Mucosa of descending colon (tissue), 3 donors: Measurements from ENCODE around the gene TNFSF9. TPM values are rescaled to one million over a fixed set of nuclear protein-coding genes. Genes with fewer than 3 reads are reported as not detected.
"Not testable (repeated sequence)": the region's sequence is repeated elsewhere in the genome, so short reads cannot be mapped to it uniquely, and the experiment has no call there.

Experiments used
- ATAC-seq: fragments of 200-7000 bp; cut with Tn5 transposase; one replicate; pipeline ENCODE4 v1.9.1; 2020; ENCODE audit warnings: mild to moderate bottlenecking, moderate library complexity
- DNase-seq, 3 donors: peaks; one replicate each; pipeline ENCODE4 v3.0.0-alpha.2; 2020
- H3K36me3 ChIP-seq: fragments of 200-600 bp; one replicate; pipeline ENCODE4 v1.8.0; 2021; ENCODE audit warnings: low read depth, mild to moderate bottlenecking
- H3K4me1 ChIP-seq: fragments of 200-600 bp; one replicate; pipeline ENCODE4 v1.8.0; 2021; ENCODE audit warnings: low read depth, mild to moderate bottlenecking
- H3K4me3 ChIP-seq: fragments of 200-600 bp; one replicate; pipeline ENCODE4 v1.8.0; 2021; ENCODE audit warnings: mild to moderate bottlenecking
- H3K9me3 ChIP-seq: fragments of 200-600 bp; one replicate; pipeline ENCODE4 v1.8.0; 2021; ENCODE audit warnings: mild to moderate bottlenecking
- intact Hi-C, 2 donors: fragments of 100-400 bp; cut with DNase I in 1 of 2; cut with micrococcal nuclease in 1 of 2; formaldehyde crosslinking; loops; one replicate each; pipeline versions ENCODE4 v1.11.0 to v1.11.1; 2022; cut with DNase I, micrococcal nuclease
- total RNA-seq, 3 donors: library from RNA; stranded (reverse); fragmentation: NEBNext Ultra II Directional in 2 of 3; extraction: Animal tissue kit (Norgen Biotek cat#: 25700) in 2 of 3; gene quantifications; one replicate each; pipeline versions ENCODE4 v1.2.1 to v1.2.4, GENCODE V29; 2021 to 2023
- TF ChIP-seq, protein P1 (sequence below): fragments of 200-600 bp; IDR thresholded peaks from one replicate; pipeline ENCODE4 v1.8.0; 2022; ENCODE audit warnings: antibody characterized with exemption, mild to moderate bottlenecking
- donor health status: DM: no; HTN: no; CAD: no; lungs with moderate emphysema.
- donor health status: DM: no; HTN: no; CAD: no.
- donor health status: DM: no; HTN: yes; CAD: no.

TNFSF9 gene
- total RNA-seq, 3 donors from 2014 or later, result 0.58 to 1.2 (median 1.0) TPM

DNA sequence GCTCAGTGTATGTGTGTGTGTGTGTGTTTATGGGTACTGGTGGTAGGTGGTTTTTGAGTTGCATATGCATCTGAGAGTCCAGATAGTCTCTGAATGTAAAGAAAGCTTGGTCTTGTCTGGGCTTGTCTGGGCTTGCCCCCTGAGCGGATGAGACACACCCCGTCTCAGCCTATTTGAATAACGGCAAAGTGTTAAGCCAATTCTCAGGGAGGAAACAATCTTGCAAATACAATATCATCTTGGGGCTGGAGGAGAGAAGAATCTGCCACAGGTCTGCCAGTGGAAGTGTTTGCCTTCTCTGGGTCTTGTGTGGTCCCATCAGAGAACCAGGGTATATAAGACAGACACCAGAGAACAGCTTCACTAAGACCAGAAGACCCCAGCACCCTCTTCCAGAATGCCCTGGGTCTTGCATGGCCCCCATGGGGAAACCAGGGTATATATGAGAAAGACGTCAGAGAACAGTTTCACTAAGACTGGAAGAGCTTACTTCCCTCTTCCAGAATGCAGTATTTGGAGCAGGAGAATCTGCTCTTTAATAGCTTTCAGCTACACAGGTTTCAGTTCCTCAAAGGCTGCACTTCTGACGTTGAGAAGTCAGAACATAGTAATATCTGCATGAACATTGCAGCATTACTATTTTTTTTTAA is 46.8 kb downstream of the TNFSF9 start:
- H3K36me3 ChIP-seq, result no peaks in the 10 kb centered on the region
- peak in 1 of 3 donors; percentile 51 for DNase-seq
- ATAC-seq, result peak; percentile 89
- H3K4me1 ChIP-seq, result peaks cover 7% of the 10 kb centered on the region
- H3K9me3 ChIP-seq, result no peaks in the 10 kb centered on the region
- intact Hi-C loops, result no loop called here
- H3K4me3 ChIP-seq, result no peak overlapping the region
- TF ChIP-seq, protein P1, sequence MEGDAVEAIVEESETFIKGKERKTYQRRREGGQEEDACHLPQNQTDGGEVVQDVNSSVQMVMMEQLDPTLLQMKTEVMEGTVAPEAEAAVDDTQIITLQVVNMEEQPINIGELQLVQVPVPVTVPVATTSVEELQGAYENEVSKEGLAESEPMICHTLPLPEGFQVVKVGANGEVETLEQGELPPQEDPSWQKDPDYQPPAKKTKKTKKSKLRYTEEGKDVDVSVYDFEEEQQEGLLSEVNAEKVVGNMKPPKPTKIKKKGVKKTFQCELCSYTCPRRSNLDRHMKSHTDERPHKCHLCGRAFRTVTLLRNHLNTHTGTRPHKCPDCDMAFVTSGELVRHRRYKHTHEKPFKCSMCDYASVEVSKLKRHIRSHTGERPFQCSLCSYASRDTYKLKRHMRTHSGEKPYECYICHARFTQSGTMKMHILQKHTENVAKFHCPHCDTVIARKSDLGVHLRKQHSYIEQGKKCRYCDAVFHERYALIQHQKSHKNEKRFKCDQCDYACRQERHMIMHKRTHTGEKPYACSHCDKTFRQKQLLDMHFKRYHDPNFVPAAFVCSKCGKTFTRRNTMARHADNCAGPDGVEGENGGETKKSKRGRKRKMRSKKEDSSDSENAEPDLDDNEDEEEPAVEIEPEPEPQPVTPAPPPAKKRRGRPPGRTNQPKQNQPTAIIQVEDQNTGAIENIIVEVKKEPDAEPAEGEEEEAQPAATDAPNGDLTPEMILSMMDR, result no peak

DNA sequence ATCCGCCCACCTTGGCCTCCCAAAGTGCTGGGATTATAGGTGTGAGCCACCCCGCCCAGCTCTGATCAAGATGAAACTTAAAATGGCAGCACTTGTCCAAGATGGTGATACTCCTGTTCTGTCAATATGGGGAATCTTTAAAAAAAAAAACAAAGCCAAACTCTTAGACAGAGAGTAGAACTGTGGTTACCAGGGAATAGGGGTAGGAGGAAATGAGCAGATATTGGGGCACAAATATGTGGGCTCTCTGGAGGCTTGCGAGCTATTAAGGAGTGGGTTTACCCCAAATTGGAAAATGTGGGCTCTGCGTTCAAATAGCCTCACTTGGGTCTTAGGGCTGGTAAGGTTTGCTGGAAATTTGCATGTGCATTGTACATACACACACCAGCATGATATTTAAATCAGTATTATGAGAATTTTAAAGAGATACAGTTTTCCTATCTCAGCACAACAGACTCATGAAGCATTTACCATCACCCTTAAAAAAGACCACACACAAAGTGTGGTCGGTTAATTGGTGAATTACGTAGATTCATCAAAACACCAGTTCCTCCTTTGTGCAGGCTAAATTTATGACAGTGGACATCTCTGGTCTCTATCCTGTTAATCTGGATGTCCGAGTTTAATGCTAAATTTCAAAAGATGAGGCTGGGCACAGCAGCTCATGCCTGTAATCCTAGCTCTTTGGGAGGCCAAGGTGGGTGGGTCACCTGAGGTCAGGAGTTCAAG is 48.8 kb downstream of the TNFSF9 start:
- H3K9me3 ChIP-seq, result no peaks in the 10 kb centered on the region
- H3K4me3 ChIP-seq, result no peak overlapping the region
- intact Hi-C loops, result no loop called here
- peaks cover 7% of the 10 kb centered on the region for H3K4me1 ChIP-seq
- ATAC-seq, result no peak
- TF ChIP-seq, protein P1, result no peak
- DNase-seq, result no peak
- H3K36me3 ChIP-seq, result no peaks in the 10 kb centered on the region

DNA sequence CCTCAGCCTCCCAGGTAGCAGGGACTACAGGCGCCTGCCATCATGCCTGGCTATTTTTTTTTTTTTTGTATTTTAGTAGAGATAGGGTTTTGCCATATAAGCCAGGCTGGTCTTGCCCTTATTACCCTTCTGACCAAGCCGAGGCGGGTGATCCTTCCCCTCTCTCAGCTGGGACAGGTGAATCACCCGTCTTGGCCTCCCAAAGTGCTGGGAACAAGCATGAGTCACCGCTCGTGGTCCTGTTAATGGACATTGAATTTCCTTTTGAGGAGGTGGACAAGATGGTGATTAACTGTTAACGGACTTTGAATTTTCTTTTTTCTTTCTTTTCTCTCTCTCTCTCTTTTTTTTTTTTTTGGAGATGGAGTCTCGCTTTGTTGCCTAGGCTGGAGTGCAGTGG is 49.5 kb downstream of the TNFSF9 start:
- no peaks in the 10 kb centered on the region for H3K9me3 ChIP-seq
- no peak for DNase-seq
- peak; percentile 23 for ATAC-seq
- H3K36me3 ChIP-seq, result no peaks in the 10 kb centered on the region
- intact Hi-C loops, result no loop called here
- no peak overlapping the region for H3K4me3 ChIP-seq
- peaks cover 7% of the 10 kb centered on the region for H3K4me1 ChIP-seq
- TF ChIP-seq, protein P1, result no peak

DNA sequence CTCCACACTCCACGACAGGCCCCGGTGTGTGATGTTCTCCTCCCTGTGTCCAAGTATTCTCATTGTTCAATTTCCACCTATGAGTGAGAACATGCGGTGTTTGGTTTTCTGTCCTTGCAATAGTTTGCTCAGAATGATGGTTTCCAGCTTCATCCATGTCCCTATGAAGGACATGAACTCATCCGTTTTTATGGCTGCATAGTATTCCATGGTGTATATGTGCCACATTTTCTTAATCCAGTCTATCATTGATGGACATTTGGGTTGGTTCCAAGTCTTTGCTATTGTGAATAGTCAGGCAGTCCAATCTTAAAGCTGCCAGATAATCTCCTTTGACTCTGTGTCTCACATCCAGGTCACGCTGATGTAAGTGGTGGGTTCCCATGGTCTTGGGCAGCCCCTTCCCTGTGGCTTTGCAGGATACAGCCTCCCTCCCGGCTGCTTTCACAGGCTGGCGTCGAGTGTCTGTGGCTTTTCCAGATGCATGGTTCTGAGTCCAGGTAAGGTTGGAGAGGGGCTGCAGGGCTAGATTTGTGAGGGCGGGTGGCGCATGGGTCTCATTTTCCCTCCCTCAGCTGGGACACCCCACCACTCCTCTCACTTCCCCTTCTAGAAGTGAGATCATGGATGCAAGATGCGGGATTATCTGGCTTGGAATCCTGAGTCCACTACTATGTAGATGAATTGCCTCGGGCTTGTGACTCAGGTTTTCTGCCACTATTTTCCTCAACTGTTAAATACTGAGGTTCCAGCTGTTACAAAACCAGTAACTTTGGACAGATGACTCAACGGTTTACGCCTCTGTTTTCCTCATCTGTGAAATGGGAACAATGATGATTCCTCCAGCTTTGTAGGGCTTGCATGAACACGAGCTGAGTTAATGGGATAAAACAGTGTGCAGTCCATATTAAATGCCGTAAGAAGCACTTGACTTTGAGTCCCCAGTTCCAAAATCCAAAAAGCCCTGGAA is 52.0 kb downstream of the TNFSF9 start:
- H3K4me1 ChIP-seq, H3K36me3 ChIP-seq, ATAC-seq, H3K9me3 ChIP-seq, H3K4me3 ChIP-seq, DNase-seq, intact Hi-C loops: not testable (repeated sequence)

Other genes starting within 250 kb of the TNFSF9 start
- not detected for gene ACER1, start 197.4 kb upstream of the TNFSF9 start, total RNA-seq
- 10 to 100 TPM; 54.9 to 67.2 (median 61.1) TPM for gene CLPP, start 169.5 kb upstream of the TNFSF9 start, total RNA-seq
- 100 to 1,000 TPM in 2 of 3 donors, 10 to 100 TPM in 1; 87.5 to 173 (median 110) TPM for gene ALKBH7, start 158.2 kb upstream of the TNFSF9 start, total RNA-seq
- 1 to 10 TPM; 2.0 to 2.8 (median 2.5) TPM for gene PSPN, start 155.1 kb upstream of the TNFSF9 start, total RNA-seq
- gene GTF2F1, start 137.9 kb upstream of the TNFSF9 start, total RNA-seq, result 10 to 100 TPM; 51.1 to 63.1 (median 59.1) TPM
- gene KHSRP, start 106.2 kb upstream of the TNFSF9 start, total RNA-seq, result 100 to 1,000 TPM; 187 to 241 (median 236) TPM
- 1 to 10 TPM in 1 of 3 donors, under 1 TPM in 2; 0.32 to 1.4 (median 0.43) TPM for gene SLC25A41, start 97.3 kb upstream of the TNFSF9 start, total RNA-seq
- 100 to 1,000 TPM; 106 to 181 (median 116) TPM for gene SLC25A23, start 71.2 kb upstream of the TNFSF9 start, total RNA-seq
- gene CRB3, start 66.8 kb upstream of the TNFSF9 start, total RNA-seq, result 100 to 1,000 TPM in 1 of 3 donors, 10 to 100 TPM in 2; 49.9 to 139 (median 86.0) TPM
- gene DENND1C, start 49.2 kb upstream of the TNFSF9 start, total RNA-seq, result 1 to 10 TPM; 3.8 to 4.7 (median 4.1) TPM
- 10 to 100 TPM in 1 of 3 donors, under 1 TPM in 2; 0.26 to 14.6 (median 0.82) TPM for gene TUBB4A, start 28.7 kb upstream of the TNFSF9 start, total RNA-seq
- 1 to 10 TPM in 1 of 3 donors, not detected in 2; 1.0 TPM for gene CD70, start 60.1 kb downstream of the TNFSF9 start, total RNA-seq
- gene TNFSF14, start 139.1 kb downstream of the TNFSF9 start, total RNA-seq, result 1 to 10 TPM; 1.3 to 1.9 (median 1.6) TPM
- gene C3, start 189.6 kb downstream of the TNFSF9 start, total RNA-seq, result 100 to 1,000 TPM in 2 of 3 donors, 10 to 100 TPM in 1; 42.2 to 473 (median 261) TPM
- 100 to 1,000 TPM in 1 of 3 donors, 10 to 100 TPM in 2; 74.8 to 115 (median 89.2) TPM for gene GPR108, start 206.6 kb downstream of the TNFSF9 start, total RNA-seq
- gene TRIP10, start 208.7 kb downstream of the TNFSF9 start, total RNA-seq, result 100 to 1,000 TPM in 1 of 3 donors, 10 to 100 TPM in 2; 72.8 to 121 (median 79.5) TPM
- gene SH2D3A, start 236.4 kb downstream of the TNFSF9 start, total RNA-seq, result 10 to 100 TPM; 26.4 to 80.5 (median 40.5) TPM
- gene VAV1, start 241.7 kb downstream of the TNFSF9 start, total RNA-seq, result 10 to 100 TPM in 2 of 3 donors, 1 to 10 TPM in 1; 6.0 to 12.3 (median 10.7) TPM